NOMO-1 treated with dmso at 0.1 percent for 144 hours (cell line): Measurements from ENCODE around the gene GALNT13.
"Not testable (repeated sequence)": the region's sequence is repeated elsewhere in the genome, so short reads cannot be mapped to it uniquely, and the experiment has no call there.

Source experiments
- DNase-seq: peaks from one replicate; lab custom pipeline; 2025; ENCODE audit not compliant: unreplicated experiment; lab: John Stamatoyannopoulos, UW

GALNT13 gene

GRCh38 chr2:154462634-154463033 is 590.9 kb downstream of the GALNT13 start:
- DNase-seq, result no peak

- DNase-seq, result no peak
Measured at GRCh38 chr2:154466226-154466625, 594.5 kb downstream of the GALNT13 start.

GRCh38 chr2:154470376-154470775 is 598.7 kb downstream of the GALNT13 start:
- DNase-seq, result no peak

DNA sequence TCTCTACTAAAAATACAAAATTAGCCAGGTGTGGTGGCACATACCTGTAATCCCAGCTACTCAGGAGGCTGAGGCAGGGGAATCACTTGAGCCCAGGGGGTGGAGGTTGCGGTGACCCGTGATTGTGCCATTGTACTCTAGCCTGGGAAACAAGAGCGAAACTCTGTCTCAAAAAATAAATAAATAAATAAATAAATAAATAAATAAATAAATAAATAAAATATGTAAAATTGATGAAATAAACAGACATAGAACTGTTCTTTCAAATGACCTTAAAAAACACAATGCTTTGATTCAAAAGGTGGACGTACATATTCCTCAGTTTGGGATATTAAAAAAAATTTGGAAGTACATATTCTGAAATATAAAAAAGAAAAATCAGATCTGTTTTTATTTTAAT is 599.8 kb downstream of the GALNT13 start:
- not testable (repeated sequence) for DNase-seq

- DNase-seq, result no peak
Measured at GRCh38 chr2:154477319-154477718, 605.6 kb downstream of the GALNT13 start.

DNA sequence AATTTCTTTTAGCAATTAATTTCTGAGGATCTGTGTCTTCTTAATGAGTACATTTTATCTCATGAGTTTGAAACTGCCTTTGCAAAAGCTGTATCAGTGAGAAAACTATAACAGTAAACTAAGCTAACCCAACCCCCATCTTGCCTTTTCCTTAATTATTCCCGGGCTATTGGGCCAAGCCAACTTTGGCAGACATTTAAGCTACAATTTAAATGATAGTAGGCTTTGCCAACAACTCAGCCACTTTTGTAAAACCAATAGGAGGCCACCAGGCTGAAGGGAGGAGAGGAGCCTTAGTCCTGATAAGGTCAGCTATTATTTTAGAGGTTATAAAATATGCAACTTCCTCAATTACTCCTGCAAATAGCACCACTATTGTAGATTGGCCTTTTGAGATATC is 608.8 kb downstream of the GALNT13 start:
- DNase-seq, result no peak

DNA sequence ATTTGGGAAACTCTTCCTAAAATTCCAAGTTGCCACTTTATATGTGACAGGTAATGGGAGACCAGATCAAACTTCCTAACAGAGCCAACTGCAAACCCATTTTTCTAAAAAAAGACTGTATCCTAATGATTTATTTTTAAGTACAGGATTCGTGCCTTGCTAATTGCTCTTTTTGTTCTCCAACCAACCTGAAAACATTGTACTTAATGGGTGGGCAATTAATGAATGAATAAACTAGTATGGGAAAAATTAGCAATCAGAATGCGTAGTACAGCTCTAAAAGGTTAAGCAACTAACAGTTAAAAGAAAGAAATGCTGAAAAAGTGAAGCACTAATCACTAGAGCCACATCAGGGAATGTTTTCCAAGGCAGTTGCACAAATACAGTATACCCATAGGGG is 609.6 kb downstream of the GALNT13 start:
- no peak for DNase-seq

DNA sequence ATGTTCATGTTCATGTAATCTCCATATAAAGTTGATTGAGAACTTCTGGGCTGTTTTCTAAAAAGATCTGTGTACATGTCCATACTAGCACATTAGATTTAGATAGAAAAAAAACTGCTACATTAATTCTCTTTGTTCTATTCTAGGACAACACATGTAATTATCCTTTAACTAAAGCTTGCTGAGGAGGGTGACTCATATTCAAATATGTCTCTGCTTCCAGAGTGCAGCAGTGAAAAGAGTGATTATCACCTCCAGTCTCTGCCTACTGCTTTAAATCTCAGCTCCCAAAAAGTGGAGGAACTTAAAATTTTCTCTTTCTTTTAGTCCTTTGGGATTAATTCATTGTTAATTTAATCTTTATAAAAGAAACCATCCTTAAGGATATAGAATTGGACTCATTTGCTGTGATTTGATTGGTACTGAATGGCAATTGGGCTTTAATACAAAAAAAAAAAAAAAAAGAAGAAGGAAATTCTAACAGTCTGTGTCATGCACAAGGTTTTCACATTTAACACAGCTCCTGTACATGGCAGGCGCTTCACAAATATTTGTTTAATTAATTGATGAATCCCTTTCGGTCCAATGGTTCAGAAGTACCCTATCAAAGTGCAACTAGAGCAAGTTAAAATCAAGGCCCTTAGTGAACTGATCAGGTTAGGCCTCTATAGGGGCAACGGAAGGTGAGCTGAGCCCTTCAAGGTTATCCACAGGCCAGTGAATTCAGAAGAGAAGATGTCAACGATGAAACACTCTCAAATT is 612.8 kb downstream of the GALNT13 start:
- DNase-seq, result no peak

GRCh38 chr2:154488801-154489200 is 617.1 kb downstream of the GALNT13 start:
- no peak for DNase-seq

DNA sequence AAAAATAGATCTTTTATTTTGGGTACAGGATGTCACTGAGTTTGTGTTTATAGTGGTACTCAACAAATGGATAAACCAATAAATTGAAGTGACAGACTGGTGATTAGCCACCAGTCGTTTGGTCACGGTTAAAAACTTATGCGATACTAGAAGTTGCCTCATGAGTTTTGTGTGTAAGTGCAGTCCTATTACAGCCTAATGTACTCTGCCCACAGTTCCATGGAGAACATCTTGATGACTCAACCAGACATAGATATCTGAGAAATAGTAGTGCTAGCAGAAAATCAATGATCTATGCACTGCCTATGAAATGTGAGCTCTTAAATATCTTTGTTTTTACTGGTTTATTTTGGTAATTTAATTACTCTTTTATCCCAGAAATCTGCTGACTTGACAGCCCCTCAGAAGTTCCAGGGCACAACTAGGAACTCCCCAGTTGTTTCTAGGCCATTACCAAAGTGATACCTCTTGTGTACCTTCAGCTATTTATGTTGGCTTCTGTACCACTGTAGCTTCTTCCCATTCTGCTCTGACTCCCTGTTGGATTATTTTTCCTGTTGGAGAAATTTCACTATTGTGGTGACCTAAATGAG is 617.6 kb downstream of the GALNT13 start:
- DNase-seq, result no peak

DNA sequence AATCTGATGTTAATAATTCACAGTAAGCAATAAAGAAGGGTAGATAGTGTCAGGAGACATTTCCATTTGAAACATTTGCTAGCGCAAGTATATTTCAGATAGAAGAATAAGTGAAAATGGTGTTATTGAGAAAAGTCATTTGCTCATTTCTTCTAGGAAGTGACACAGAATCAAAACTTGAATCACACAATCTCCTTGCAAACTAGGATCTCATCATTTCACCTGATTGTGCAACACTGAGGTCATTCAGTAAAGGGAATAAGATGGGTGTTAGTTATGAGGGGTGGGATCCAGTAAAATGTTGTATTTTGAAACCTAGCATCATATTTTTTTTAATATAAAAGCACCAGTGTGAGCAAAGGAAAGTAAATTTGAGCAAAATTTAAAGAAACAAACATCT is 618.8 kb downstream of the GALNT13 start:
- DNase-seq, result no peak

- no peak for DNase-seq
Measured at GRCh38 chr2:154495455-154495868, 623.7 kb downstream of the GALNT13 start.

- no peak for DNase-seq
Measured at GRCh38 chr2:154497019-154497418, 625.3 kb downstream of the GALNT13 start.
